ENCODE results near the gene NADK2.

DNA sequence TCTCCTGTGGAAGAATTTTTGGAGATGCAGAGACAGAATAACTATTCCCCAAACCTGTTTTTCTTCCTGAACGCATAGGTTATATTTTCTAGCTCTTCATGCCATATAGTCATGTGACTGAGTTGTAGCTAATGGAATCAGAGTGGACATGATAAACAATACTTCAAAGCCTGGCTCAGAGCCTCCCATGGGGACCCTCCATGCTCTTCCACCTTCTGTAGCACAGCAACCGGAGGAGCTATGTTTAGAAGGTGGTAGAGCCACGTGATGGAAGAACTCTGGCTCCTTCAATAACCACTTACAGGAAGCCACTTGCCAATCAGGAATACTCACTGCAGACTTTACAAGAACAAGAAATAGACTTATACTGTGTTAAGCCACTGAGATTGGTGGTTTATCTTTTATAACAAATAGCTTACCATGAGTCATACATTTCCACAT lies 39.2 kb downstream of the NADK2 start:
- TF ChIP-seq CTCF (IDR thresholded peaks at IDR 0.05): no peak
- no peak for TF ChIP-seq POLR2A (IDR thresholded peaks at IDR 0.05)
- TF ChIP-seq EP300 (IDR thresholded peaks at IDR 0.05): no peak

All from ovary (tissue), 3 donors.